ENCODE results near the gene DACT3. TPM values are rescaled to one million over a fixed set of nuclear protein-coding genes. Genes with fewer than 3 reads are reported as not detected.

Gene DACT3
- total and polyA plus RNA-seq, 2 of the 13 experiments (the other 11 are each of a cell fraction or from before 2014, with no cell fraction given) = 0.04 TPM; not detected in 1

DNA sequence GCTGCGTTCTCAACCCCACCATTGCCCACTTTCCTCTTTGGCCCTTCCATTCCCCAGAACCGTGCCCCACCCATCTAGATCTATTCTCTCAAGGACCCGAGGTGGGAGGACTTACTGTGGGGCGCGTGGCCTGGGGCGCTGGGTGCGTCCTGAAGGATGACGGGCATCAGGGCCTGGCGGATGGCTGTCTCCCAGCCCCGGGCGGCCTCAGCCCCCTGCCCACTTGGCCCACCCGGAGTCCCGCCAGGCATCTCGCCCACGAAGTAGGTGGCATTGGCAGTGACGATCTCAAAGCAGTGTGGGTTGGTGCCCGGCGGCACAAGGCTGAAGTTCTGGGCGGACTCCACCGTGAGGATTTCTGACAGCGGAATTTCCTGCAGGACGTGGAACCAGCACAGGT lies 32.8 kb upstream of the DACT3 start:
- no peak for DNase-seq (ENCODE audit: low spot score)
- Histone ChIP-seq H2AFZ (ENCODE audit: low read length) (no peak overlapping the region), H3K79me2 (ENCODE audit: insufficient read depth, low read length) (no peaks in the 10 kb centered on the region), H3K4me1 (ENCODE audit: insufficient read depth, low read length) (no peaks in the 10 kb centered on the region), H3K36me3 (replicated peaks in 1 of 2; ENCODE audit: control insufficient read depth in 1 of 2, insufficient read depth in 2 of 2, low read length in 2 of 2) (peaks cover 40 to 73% of the 10 kb centered on the region in 2 experiments), H3K27ac (ENCODE audit: extremely low read length, insufficient read depth, low read length) (no peak overlapping the region), H3K9me3 (ENCODE audit: low read length) (no peaks in the 10 kb centered on the region), H3K27me3 (ENCODE audit: control insufficient read depth in 1 of 2, insufficient read depth in 2 of 2, low read length in 2 of 2) (no peaks in the 10 kb centered on the region), H3K9ac (ENCODE audit: insufficient read depth, low read depth, low read length) (no peak overlapping the region), H4K20me1 (ENCODE audit: insufficient read depth, low read length) (no peaks in the 10 kb centered on the region), H3K4me3 (replicated peaks in 1 of 3; ENCODE audit: insufficient read depth in 1 of 3, low read depth in 2 of 3, low read length in 3 of 3) (no peak overlapping the region), H3K4me2 (ENCODE audit: low read depth, low read length) (no peak overlapping the region)
- in situ Hi-C loops (cut with HindIII; ENCODE audit: extremely low pct_ligation_motif_present, low pct_unique_long_range_greater_than_20kb) (no loop called here), intact Hi-C loops (cut with micrococcal nuclease; ENCODE audit: unreplicated experiment) (no loop called here)
- no peak for ATAC-seq
- no peak for FAIRE-seq
- ChIA-PET POLR2A (no interaction called here), CTCF (ENCODE audit: low intra/inter-chr PET ratio, low total read pairs) (no interaction called here)
- no TSS peak for BruUV-seq (replicated peaks)
- WGBS (ENCODE audit: low lambda C conversion rate) = 98% methylated on average over 15 of the region's 22 CpGs
- TF ChIP-seq TCF7 (IDR thresholded peaks at IDR 0.05; ENCODE audit: low read depth) (no peak), ZNF251 (CRISPR knock-in tag; IDR thresholded peaks at IDR 0.05) (no peak)

- Histone ChIP-seq H3K9ac (ENCODE audit: insufficient read depth, low read depth, low read length) (no peak overlapping the region), H3K79me2 (ENCODE audit: insufficient read depth, low read length) (no peaks in the 10 kb centered on the region), H3K4me1 (ENCODE audit: insufficient read depth, low read length) (no peaks in the 10 kb centered on the region), H3K27ac (ENCODE audit: extremely low read length, insufficient read depth, low read length) (no peak overlapping the region), H3K9me3 (ENCODE audit: low read length) (no peaks in the 10 kb centered on the region), H3K4me2 (ENCODE audit: low read depth, low read length) (no peak overlapping the region), H3K27me3 (ENCODE audit: control insufficient read depth in 1 of 2, insufficient read depth in 2 of 2, low read length in 2 of 2) (no peaks in the 10 kb centered on the region), H3K36me3 (replicated peaks in 1 of 2; ENCODE audit: control insufficient read depth in 1 of 2, insufficient read depth in 2 of 2, low read length in 2 of 2) (peaks cover 38 to 70% of the 10 kb centered on the region in 2 experiments), H3K4me3 (replicated peaks in 1 of 3; ENCODE audit: insufficient read depth in 1 of 3, low read depth in 2 of 3, low read length in 3 of 3) (no peak overlapping the region), H2AFZ (ENCODE audit: low read length) (no peak overlapping the region), H4K20me1 (ENCODE audit: insufficient read depth, low read length) (no peaks in the 10 kb centered on the region)
- DNase-seq (ENCODE audit: low spot score) (no peak), FAIRE-seq (no peak), ATAC-seq (no peak)
- 95% methylated on average over 4 of the region's 4 CpGs for WGBS (ENCODE audit: low lambda C conversion rate)
- no peak for TF ChIP-seq NFKBIZ (CRISPR knock-in tag; IDR thresholded peaks at IDR 0.05)
- TF ChIP-seq PHF5A (CRISPR knock-in tag; IDR thresholded peaks at IDR 0.05; ENCODE audit: low read depth, unreplicated experiment) = no peak
- TF ChIP-seq CEBPB (IDR thresholded peaks at IDR 0.05; ENCODE audit: borderline replicate concordance, low read depth, low read length) = 0 out of 2 replicates have a peak, but pooled peaks have one; percentile 42
- TF ChIP-seq IKZF4 (CRISPR knock-in tag; IDR thresholded peaks at IDR 0.05; ENCODE audit: borderline replicate concordance, low read depth, not compliant biosample characterization) = no peak
- 0 out of 2 replicates have a peak, but pooled peaks have one; percentile 32 for TF ChIP-seq ATF7 (IDR thresholded peaks at IDR 0.05)
- TF ChIP-seq ATF7 (CRISPR knock-in tag; IDR thresholded peaks at IDR 0.05) = no peak
- intact Hi-C loops (cut with micrococcal nuclease; ENCODE audit: unreplicated experiment) (no loop called here), in situ Hi-C loops (cut with HindIII; ENCODE audit: extremely low pct_ligation_motif_present, low pct_unique_long_range_greater_than_20kb) (no loop called here)
- no TSS peak for BruUV-seq (replicated peaks)
- ChIA-PET CTCF (ENCODE audit: low intra/inter-chr PET ratio, low total read pairs) (no interaction called here), POLR2A (no interaction called here)
Observed at GRCh38 chr19:46692918-46693722, 32.1 kb upstream of the DACT3 start.

Data from HepG2 (cell line).